PFSK-1 (cell line): Measurements from ENCODE around the gene RYR2.

ENCODE experiments used
- FOXP2 ChIP-seq: optimal IDR thresholded peaks from 2 replicates; pipeline ENCODE3; 2011; ENCODE audit warnings: borderline replicate concordance, control low read depth, inconsistent platforms; ENCODE audit not compliant: insufficient read depth; ENCODE audit errors: extremely low read length, extremely low read depth
- POLR2AphosphoS5 ChIP-seq: IDR thresholded peaks from 2 replicates; pipeline ENCODE4 v1.6.1; 2012; ENCODE audit warnings: low read depth, mild to moderate bottlenecking, control low read depth, low read length, moderate library complexity
- SIN3A ChIP-seq: IDR thresholded peaks from 2 replicates; pipeline ENCODE4 v1.6.1; 2012; ENCODE audit warnings: mild to moderate bottlenecking, low read length, moderate library complexity, borderline replicate concordance; ENCODE audit not compliant: insufficient read depth
- TAF1 ChIP-seq: IDR thresholded peaks from 2 replicates; pipeline ENCODE4 v1.6.1; 2012; ENCODE audit warnings: low read length, control low read depth, borderline replicate concordance; ENCODE audit not compliant: insufficient read depth
- TF ChIP-seq, protein P1 (sequence below), 2 experiments: IDR thresholded peaks; 2 replicates each; pipeline versions ENCODE4 v1.6.1 to v1.8.0; 2011 to 2012; ENCODE audit warnings: low read depth in 2 of 2, low read length in 2 of 2, control low read depth in 1 of 2, inconsistent platforms in 1 of 2, mild to moderate bottlenecking in 1 of 2, moderate library complexity in 1 of 2; ENCODE audit not compliant: insufficient read depth in 1 of 2

The RYR2 gene

DNA sequence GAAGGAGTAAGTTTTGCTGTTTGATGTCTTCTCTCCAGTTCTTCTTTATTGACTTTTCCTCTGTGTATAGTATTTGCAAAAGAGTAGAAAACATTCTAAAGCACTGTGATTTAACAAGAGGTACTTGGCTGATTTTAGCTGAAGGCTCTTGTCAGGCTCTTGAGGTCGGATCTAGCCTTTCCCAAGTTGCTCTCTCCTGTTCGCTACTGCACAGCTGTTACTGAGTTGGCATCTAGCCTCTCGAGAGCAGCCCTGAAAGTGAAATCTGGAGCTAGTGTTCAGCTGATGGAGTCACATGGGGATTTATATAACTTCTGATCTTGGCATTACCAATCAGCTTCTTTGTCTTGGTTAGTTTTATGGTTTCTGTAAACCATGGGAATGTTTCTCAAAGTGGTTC is 193.1 kb downstream of the RYR2 start:
- TF ChIP-seq TAF1 (no peak), FOXP2 (no peak), SIN3A (no peak), POLR2AphosphoS5 (no peak)
- TF ChIP-seq, protein P1, sequence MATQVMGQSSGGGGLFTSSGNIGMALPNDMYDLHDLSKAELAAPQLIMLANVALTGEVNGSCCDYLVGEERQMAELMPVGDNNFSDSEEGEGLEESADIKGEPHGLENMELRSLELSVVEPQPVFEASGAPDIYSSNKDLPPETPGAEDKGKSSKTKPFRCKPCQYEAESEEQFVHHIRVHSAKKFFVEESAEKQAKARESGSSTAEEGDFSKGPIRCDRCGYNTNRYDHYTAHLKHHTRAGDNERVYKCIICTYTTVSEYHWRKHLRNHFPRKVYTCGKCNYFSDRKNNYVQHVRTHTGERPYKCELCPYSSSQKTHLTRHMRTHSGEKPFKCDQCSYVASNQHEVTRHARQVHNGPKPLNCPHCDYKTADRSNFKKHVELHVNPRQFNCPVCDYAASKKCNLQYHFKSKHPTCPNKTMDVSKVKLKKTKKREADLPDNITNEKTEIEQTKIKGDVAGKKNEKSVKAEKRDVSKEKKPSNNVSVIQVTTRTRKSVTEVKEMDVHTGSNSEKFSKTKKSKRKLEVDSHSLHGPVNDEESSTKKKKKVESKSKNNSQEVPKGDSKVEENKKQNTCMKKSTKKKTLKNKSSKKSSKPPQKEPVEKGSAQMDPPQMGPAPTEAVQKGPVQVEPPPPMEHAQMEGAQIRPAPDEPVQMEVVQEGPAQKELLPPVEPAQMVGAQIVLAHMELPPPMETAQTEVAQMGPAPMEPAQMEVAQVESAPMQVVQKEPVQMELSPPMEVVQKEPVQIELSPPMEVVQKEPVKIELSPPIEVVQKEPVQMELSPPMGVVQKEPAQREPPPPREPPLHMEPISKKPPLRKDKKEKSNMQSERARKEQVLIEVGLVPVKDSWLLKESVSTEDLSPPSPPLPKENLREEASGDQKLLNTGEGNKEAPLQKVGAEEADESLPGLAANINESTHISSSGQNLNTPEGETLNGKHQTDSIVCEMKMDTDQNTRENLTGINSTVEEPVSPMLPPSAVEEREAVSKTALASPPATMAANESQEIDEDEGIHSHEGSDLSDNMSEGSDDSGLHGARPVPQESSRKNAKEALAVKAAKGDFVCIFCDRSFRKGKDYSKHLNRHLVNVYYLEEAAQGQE (IDR thresholded peaks at IDR 0.05; ENCODE audit: insufficient read depth in 1 of 2, low read depth in 2 of 2, low read length in 2 of 2): no peak

DNA sequence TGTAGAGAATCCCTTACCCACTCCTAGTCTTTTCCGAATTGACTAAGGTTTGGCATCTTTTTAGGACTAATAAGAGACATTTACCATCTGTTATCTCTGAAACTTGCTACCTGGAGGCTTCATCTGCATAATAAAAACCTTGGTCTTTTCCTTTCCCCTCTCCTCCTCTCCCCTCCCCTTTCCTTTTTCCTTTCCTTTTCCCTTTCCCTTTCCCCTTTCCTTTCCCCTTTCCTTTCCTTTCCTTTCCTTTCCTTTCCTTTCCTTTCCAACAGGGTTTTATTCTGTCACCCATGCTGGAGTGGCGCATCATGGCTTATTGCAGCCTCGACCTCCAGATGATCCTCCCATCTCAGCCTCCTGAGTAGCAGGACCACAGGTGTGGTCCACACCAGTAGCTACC is 195.7 kb downstream of the RYR2 start:
- TF ChIP-seq SIN3A (no peak), POLR2AphosphoS5 (no peak), FOXP2 (no peak), TAF1 (no peak)
- TF ChIP-seq, protein P1 (IDR thresholded peaks at IDR 0.05; ENCODE audit: insufficient read depth in 1 of 2, low read depth in 2 of 2, low read length in 2 of 2): no peak

DNA sequence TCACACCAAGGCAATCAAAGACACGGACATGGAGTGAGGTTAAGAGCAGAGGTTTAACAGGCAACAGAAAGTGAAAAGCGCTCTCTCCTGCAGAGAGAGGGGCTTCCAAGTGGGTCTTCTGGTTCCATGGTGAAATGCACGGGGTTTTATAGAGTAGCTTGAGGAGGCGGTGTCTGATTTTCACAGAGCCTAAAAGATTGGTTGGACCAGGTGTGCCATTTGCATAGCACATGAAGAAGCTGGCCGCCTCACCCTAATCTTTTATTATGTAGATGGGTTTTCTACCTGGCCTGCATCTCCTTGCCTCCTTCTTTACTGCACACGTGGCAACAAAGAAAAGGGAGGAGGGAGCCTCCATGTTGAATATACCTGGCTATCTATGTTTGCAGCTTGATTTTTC is 197.3 kb downstream of the RYR2 start:
- TF ChIP-seq FOXP2: no peak
- TF ChIP-seq, protein P1 (IDR thresholded peaks at IDR 0.05; ENCODE audit: insufficient read depth in 1 of 2, low read depth in 2 of 2, low read length in 2 of 2): no peak
- no peak for TF ChIP-seq POLR2AphosphoS5
- TF ChIP-seq TAF1: no peak
- no peak for TF ChIP-seq SIN3A

DNA sequence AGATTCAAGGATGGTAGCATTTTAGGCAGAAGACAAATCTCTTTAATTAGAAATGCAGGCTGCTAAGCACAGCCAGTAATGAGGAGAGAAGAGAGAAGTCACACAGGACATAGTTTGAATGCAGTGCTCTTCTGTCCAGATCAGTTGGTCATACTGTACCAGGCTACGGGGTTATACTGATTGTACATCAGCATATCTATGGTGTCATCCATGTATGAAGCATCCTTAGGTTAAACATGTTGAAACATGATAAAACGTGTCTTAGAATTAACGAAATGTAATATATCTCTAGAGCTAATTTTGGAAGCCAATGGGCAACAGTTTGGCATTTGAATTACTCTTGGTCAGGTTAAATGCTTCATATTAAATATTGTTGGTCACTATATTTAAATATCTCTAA is 199.1 kb downstream of the RYR2 start:
- TF ChIP-seq TAF1 (no peak), SIN3A (no peak), POLR2AphosphoS5 (no peak)
- TF ChIP-seq, protein P1 (IDR thresholded peaks at IDR 0.05; ENCODE audit: insufficient read depth in 1 of 2, low read depth in 2 of 2, low read length in 2 of 2): no peak

DNA sequence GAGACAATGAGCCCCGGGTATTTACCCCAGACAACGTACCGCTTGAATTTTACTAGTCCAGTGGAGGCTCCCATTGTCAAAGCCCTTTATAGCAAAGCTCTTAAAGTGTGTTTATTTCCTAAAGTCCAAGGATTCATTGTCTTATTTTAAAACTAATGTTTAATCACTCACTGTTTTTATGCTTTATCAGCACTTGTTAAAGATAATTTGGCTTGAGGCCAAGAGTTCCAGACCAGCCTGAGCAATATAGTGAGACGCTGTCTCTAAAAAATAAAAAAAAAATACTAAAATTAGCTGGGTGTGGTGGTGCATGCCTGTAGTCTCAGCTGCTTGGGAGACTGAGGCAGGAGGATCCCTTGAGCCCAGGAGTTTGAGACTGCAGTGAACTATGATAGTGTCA is 202.8 kb downstream of the RYR2 start:
- TF ChIP-seq TAF1: no peak
- no peak for TF ChIP-seq POLR2AphosphoS5
- no peak for TF ChIP-seq FOXP2
- TF ChIP-seq, protein P1 (IDR thresholded peaks at IDR 0.05; ENCODE audit: insufficient read depth in 1 of 2, low read depth in 2 of 2, low read length in 2 of 2): no peak
